AG04450 (cell line): ENCODE results near the gene WWOX. TPM values are rescaled to one million over a fixed set of nuclear protein-coding genes. Genes with fewer than 3 reads are reported as not detected.

Experiments
- CTCF ChIA-PET: fragments of 300-600, 350-600 bp; formaldehyde crosslinking; extraction: SDS; loops from one replicate; lab custom pipeline; 2022; ENCODE audit warnings: antibody characterized with exemption, inconsistent platforms; lab: Charles Lee
- POLR2A ChIA-PET: fragments of 350-600 bp; formaldehyde crosslinking; extraction: SDS; loops from one replicate; lab custom pipeline; 2021; ENCODE audit warnings: antibody characterized with exemption, inconsistent platforms; lab: Yijun Ruan, JAX
- DNase-seq: peaks from one replicate; pipeline ENCODE4 v3.0.0-alpha.2; 2011; ENCODE audit warnings: low read depth, low spot score
- H3K27ac ChIP-seq: one replicate; pipeline ENCODE4 v1.5.1; 2012; ENCODE audit warnings: low read depth, low read length, control low read depth
- H3K27me3 ChIP-seq: one replicate; pipeline ENCODE4 v1.6.0; 2012; ENCODE audit warnings: low read length; ENCODE audit not compliant: control insufficient read depth, insufficient read depth
- H3K4me3 ChIP-seq: 2 replicates; pipeline ENCODE4 v1.5.1; 2011; ENCODE audit warnings: mild to moderate bottlenecking, low read depth, low read length, control low read depth
- H3K9me3 ChIP-seq: 2 replicates; pipeline ENCODE4 v1.5.1; 2012; ENCODE audit warnings: low read length; ENCODE audit not compliant: control insufficient read depth, insufficient read depth
- CTCF ChIP-seq: IDR thresholded peaks from 2 replicates; pipeline ENCODE4 v1.5.1; 2011; ENCODE audit warnings: low read depth, low read length, control low read depth, inconsistent platforms
- polyA plus RNA-seq: library from polyadenylated mRNA; depleted of rRNA; stranded (reverse); fragments of >200 nt; gene quantifications from 2 replicates; pipeline ENCODE4 v1.2.3, GENCODE V29; 2011

Gene WWOX
- polyA plus RNA-seq, 1 experiment = 2.1 TPM

- H3K27ac ChIP-seq = no peak overlapping the region
- H3K4me3 ChIP-seq = no peak overlapping the region
- H3K27me3 ChIP-seq = no peaks in the 10 kb centered on the region
- ChIA-PET POLR2A (no interaction called here), CTCF (no interaction called here)
- peaks cover 61% of the 10 kb centered on the region for H3K9me3 ChIP-seq
- DNase-seq = no peak
- TF ChIP-seq CTCF = no peak
These were observed 543.3 kb downstream of the WWOX start for GRCh38 chr16:78642621-78643285.

- ChIA-PET POLR2A (no interaction called here), CTCF (no interaction called here)
- DNase-seq = no peak
- H3K9me3 ChIP-seq = peaks cover 43% of the 10 kb centered on the region
- no peak overlapping the region for H3K27ac ChIP-seq
- H3K4me3 ChIP-seq = no peak overlapping the region
- no peaks in the 10 kb centered on the region for H3K27me3 ChIP-seq
- TF ChIP-seq CTCF = no peak
These were observed 546.2 kb downstream of the WWOX start for GRCh38 chr16:78645657-78646056.

GRCh38 chr16:78647019-78647418 lies 547.6 kb downstream of the WWOX start:
- POLR2A ChIA-PET = no interaction called here
- DNase-seq = no peak
- Histone ChIP-seq H3K9me3 (peaks cover 43% of the 10 kb centered on the region), H3K27ac (no peak overlapping the region), H3K4me3 (no peak overlapping the region), H3K27me3 (no peaks in the 10 kb centered on the region)
- TF ChIP-seq CTCF = no peak
- CTCF ChIA-PET = no interaction called here

- CTCF ChIA-PET = no interaction called here
- peaks cover 43% of the 10 kb centered on the region for H3K9me3 ChIP-seq
- no peak overlapping the region for H3K27ac ChIP-seq
- no peak for TF ChIP-seq CTCF
- H3K27me3 ChIP-seq = no peaks in the 10 kb centered on the region
- POLR2A ChIA-PET = no interaction called here
- no peak for DNase-seq
- no peak overlapping the region for H3K4me3 ChIP-seq
These were observed 548.0 kb downstream of the WWOX start for GRCh38 chr16:78647491-78647890.

GRCh38 chr16:78648517-78648916 lies 549.1 kb downstream of the WWOX start:
- TF ChIP-seq CTCF = no peak
- Histone ChIP-seq H3K4me3 (no peak overlapping the region), H3K9me3 (peaks cover 40% of the 10 kb centered on the region), H3K27ac (no peak overlapping the region), H3K27me3 (no peaks in the 10 kb centered on the region)
- ChIA-PET CTCF (no interaction called here), POLR2A (no interaction called here)
- no peak for DNase-seq
